Panc1 (cell line): ENCODE measurements around the gene ELF4. TPM values are rescaled to one million over a fixed set of nuclear protein-coding genes. Genes with fewer than 3 reads are reported as not detected.

Experiments
- ATAC-seq: fragments of 200-7000 bp; cut with Tn5 transposase; 2 replicates; pipeline ENCODE4 v1.9.1; 2020; ENCODE audit warnings: mild to moderate bottlenecking, moderate library complexity
- BruUV-seq: library from RNA; stranded (reverse); fragments of 400-500 nt; replicated peaks from 2 replicates; lab custom pipeline; 2021; lab: Mats Ljungman, UMichigan
- CTCF ChIA-PET: fragments of 300-600 bp; sonication (Branson Sonifier 250); formaldehyde crosslinking; loops from one replicate; lab custom pipeline; 2022; ENCODE audit warnings: antibody characterized with exemption; lab: Charles Lee
- POLR2A ChIA-PET: fragments of 300-600 bp; sonication (Branson Sonifier 250); formaldehyde crosslinking; loops from one replicate; lab custom pipeline; 2022; ENCODE audit warnings: antibody characterized with exemption; lab: Charles Lee
- DNase-seq: peaks from one replicate; pipeline ENCODE4 v3.0.0-alpha.2; 2010; ENCODE audit warnings: low read depth, low spot score
- H3K27ac ChIP-seq: 2 replicates; pipeline ENCODE4 v1.5.1; 2011; ENCODE audit warnings: mild to moderate bottlenecking, low read length, inconsistent platforms
- H3K27me3 ChIP-seq: fragments of 200-500 bp; sonication (Bioruptor generic); 2 replicates; pipeline ENCODE4 v1.6.0; 2014; ENCODE audit warnings: low read length, inconsistent platforms; ENCODE audit not compliant: control insufficient read depth, insufficient read depth
- H3K36me3 ChIP-seq: fragments of 200-500 bp; sonication (Bioruptor generic); 2 replicates; pipeline ENCODE4 v1.5.1; 2014; ENCODE audit warnings: inconsistent platforms, mild to moderate bottlenecking, low read length, moderate library complexity; ENCODE audit not compliant: control insufficient read depth, insufficient read depth
- H3K4me1 ChIP-seq: 2 replicates; pipeline ENCODE4 v1.5.1; 2011; ENCODE audit warnings: inconsistent platforms, mild to moderate bottlenecking, low read length, moderate library complexity; ENCODE audit not compliant: control insufficient read depth, insufficient read depth
- H3K4me3 ChIP-seq, 2 experiments: 2 replicates each; pipeline ENCODE4 v1.5.1; 2011 to 2012; ENCODE audit warnings: low read depth in 2 of 2, low read length in 2 of 2, mild to moderate bottlenecking in 2 of 2, inconsistent platforms in 1 of 2, moderate library complexity in 1 of 2
- H3K9me3 ChIP-seq: fragments of 200-500 bp; sonication (Bioruptor generic); 2 replicates; pipeline ENCODE4 v1.5.1; 2014; ENCODE audit warnings: low read depth, mild to moderate bottlenecking, inconsistent platforms, low read length, moderate library complexity; ENCODE audit not compliant: control insufficient read depth, insufficient read depth
- POLR2AphosphoS5 ChIP-seq: IDR thresholded peaks from 2 replicates; pipeline ENCODE4 v1.6.1; 2012; ENCODE audit warnings: mild to moderate bottlenecking, low read depth, low read length, moderate library complexity
- SIN3A ChIP-seq: IDR thresholded peaks from 2 replicates; pipeline ENCODE4 v1.6.1; 2012; ENCODE audit warnings: low read depth, mild to moderate bottlenecking, low read length, moderate library complexity, borderline replicate concordance; ENCODE audit not compliant: insufficient read depth
- TCF7L2 ChIP-seq: IDR thresholded peaks from 2 replicates; pipeline ENCODE4 v1.6.1; 2011; ENCODE audit warnings: mild to moderate bottlenecking, low read depth, low read length, inconsistent platforms
- in situ Hi-C: cut with HindIII; loops from 2 replicates; pipeline ENCODE4 v1.10.0; 2016; ENCODE audit warnings: low sequenced_read_pairs, low pct_unique_long_range_greater_than_20kb
- intact Hi-C: fragments of 100-400 bp; cut with micrococcal nuclease; formaldehyde crosslinking; loops from one replicate; pipeline ENCODE4 v1.10.0; 2022; ENCODE audit not compliant: unreplicated experiment
- total RNA-seq: library from RNA; stranded (reverse); gene quantifications from one replicate; pipeline ENCODE4 v1.2.1, GENCODE V29; 2021; ENCODE audit not compliant: unreplicated experiment
- TF ChIP-seq, protein P1 (sequence below), 2 experiments: IDR thresholded peaks; 2 replicates each; pipeline ENCODE4 v1.6.1; 2011 to 2012; ENCODE audit warnings: low read depth in 2 of 2, control low read depth in 1 of 2, low read length in 1 of 2, mild to moderate bottlenecking in 1 of 2, moderate library complexity in 1 of 2; ENCODE audit not compliant: insufficient read depth in 1 of 2
- TF ChIP-seq, protein P2 (sequence below): fragments of 450-650 bp; IDR thresholded peaks from 2 replicates; pipeline ENCODE4 v1.5.1; 2017; ENCODE audit warnings: mild to moderate bottlenecking

The ELF4 gene
- total RNA-seq, 1 experiment from 2014 or later: 48.0 TPM

DNA sequence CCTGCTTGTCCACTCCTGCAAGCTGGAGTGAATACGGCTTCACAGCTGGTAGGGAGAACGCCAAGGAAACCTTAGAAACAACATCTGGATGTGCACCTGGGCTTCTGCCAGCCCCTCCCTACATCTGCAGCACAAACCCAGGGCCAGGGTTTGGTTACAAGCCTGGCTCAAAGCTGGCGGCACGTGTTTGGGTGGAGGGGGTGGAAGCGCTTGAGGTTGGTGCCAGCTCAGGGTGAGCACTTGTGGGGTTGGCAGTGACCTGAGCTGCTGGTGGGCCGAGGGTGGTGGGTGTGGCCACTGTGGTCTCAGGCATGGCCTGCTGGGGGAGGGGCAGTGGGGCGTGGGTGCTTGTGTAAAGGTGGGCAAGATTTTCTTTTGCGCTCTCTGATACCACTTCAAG lies 15.6 kb downstream of the ELF4 start:
- H3K9me3 ChIP-seq: no peaks in the 10 kb centered on the region
- no peak for ATAC-seq
- no peak overlapping the region for H3K4me3 ChIP-seq
- in situ Hi-C loops (no loop called here), intact Hi-C loops (no loop called here)
- TF ChIP-seq, protein P1, sequence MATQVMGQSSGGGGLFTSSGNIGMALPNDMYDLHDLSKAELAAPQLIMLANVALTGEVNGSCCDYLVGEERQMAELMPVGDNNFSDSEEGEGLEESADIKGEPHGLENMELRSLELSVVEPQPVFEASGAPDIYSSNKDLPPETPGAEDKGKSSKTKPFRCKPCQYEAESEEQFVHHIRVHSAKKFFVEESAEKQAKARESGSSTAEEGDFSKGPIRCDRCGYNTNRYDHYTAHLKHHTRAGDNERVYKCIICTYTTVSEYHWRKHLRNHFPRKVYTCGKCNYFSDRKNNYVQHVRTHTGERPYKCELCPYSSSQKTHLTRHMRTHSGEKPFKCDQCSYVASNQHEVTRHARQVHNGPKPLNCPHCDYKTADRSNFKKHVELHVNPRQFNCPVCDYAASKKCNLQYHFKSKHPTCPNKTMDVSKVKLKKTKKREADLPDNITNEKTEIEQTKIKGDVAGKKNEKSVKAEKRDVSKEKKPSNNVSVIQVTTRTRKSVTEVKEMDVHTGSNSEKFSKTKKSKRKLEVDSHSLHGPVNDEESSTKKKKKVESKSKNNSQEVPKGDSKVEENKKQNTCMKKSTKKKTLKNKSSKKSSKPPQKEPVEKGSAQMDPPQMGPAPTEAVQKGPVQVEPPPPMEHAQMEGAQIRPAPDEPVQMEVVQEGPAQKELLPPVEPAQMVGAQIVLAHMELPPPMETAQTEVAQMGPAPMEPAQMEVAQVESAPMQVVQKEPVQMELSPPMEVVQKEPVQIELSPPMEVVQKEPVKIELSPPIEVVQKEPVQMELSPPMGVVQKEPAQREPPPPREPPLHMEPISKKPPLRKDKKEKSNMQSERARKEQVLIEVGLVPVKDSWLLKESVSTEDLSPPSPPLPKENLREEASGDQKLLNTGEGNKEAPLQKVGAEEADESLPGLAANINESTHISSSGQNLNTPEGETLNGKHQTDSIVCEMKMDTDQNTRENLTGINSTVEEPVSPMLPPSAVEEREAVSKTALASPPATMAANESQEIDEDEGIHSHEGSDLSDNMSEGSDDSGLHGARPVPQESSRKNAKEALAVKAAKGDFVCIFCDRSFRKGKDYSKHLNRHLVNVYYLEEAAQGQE (IDR thresholded peaks at IDR 0.05; ENCODE audit: insufficient read depth in 1 of 2, low read depth in 2 of 2, low read length in 1 of 2): no peak
- TF ChIP-seq POLR2AphosphoS5: no peak
- TF ChIP-seq TCF7L2: no peak
- TF ChIP-seq, protein P2, sequence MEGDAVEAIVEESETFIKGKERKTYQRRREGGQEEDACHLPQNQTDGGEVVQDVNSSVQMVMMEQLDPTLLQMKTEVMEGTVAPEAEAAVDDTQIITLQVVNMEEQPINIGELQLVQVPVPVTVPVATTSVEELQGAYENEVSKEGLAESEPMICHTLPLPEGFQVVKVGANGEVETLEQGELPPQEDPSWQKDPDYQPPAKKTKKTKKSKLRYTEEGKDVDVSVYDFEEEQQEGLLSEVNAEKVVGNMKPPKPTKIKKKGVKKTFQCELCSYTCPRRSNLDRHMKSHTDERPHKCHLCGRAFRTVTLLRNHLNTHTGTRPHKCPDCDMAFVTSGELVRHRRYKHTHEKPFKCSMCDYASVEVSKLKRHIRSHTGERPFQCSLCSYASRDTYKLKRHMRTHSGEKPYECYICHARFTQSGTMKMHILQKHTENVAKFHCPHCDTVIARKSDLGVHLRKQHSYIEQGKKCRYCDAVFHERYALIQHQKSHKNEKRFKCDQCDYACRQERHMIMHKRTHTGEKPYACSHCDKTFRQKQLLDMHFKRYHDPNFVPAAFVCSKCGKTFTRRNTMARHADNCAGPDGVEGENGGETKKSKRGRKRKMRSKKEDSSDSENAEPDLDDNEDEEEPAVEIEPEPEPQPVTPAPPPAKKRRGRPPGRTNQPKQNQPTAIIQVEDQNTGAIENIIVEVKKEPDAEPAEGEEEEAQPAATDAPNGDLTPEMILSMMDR: no peak
- no peak for TF ChIP-seq SIN3A
- ChIA-PET CTCF (interaction anchor here (1.3 kb wide), 1 partner anchor 15 kb away, joined by 3 read pairs; no protein-coding TSS in a partner anchor), POLR2A (no interaction called here)
- H3K36me3 ChIP-seq: no peaks in the 10 kb centered on the region
- no TSS peak for BruUV-seq
- no peak overlapping the region for H3K27ac ChIP-seq
- H3K27me3 ChIP-seq: no peaks in the 10 kb centered on the region
- no peak for DNase-seq
- H3K4me1 ChIP-seq: peaks cover 11% of the 10 kb centered on the region

- intact Hi-C loops (no loop called here), in situ Hi-C loops (no loop called here)
- CTCF ChIA-PET: no interaction called here
- DNase-seq: no peak
- ATAC-seq: no peak
- BruUV-seq: no TSS peak
- Histone ChIP-seq H3K4me3 (no peak overlapping the region), H3K27me3 (no peaks in the 10 kb centered on the region), H3K9me3 (no peaks in the 10 kb centered on the region), H3K4me1 (peaks cover 8% of the 10 kb centered on the region), H3K36me3 (no peaks in the 10 kb centered on the region), H3K27ac (no peak overlapping the region)
- TF ChIP-seq SIN3A: no peak
- TF ChIP-seq, protein P1 (IDR thresholded peaks at IDR 0.05; ENCODE audit: insufficient read depth in 1 of 2, low read depth in 2 of 2, low read length in 1 of 2): no peak
- TF ChIP-seq POLR2AphosphoS5: no peak
- TF ChIP-seq, protein P2: no peak
- TF ChIP-seq TCF7L2: no peak
- POLR2A ChIA-PET: no interaction called here
These were observed 17.0 kb downstream of the ELF4 start for GRCh38 chrX:130093271-130093670.
